Liver (tissue), 9 donors: ENCODE measurements around the gene TTC24. TPM values are rescaled to one million over a fixed set of nuclear protein-coding genes. Genes with fewer than 3 reads are reported as not detected.
"Not testable (repeated sequence)": the region's sequence is repeated elsewhere in the genome, so short reads cannot be mapped to it uniquely, and the experiment has no call there.

Source experiments
- DNase-seq: peaks from one replicate; pipeline ENCODE4 v3.0.0-alpha.2; 2017; ENCODE audit warnings: low spot score
- H3K27ac ChIP-seq, 2 donors: one replicate each; pipeline ENCODE4 v1.7.0; 2013; ENCODE audit warnings: inconsistent platforms in 2 of 2, low read length in 2 of 2, control low read depth in 1 of 2, low read depth in 1 of 2, mild to moderate bottlenecking in 1 of 2
- H3K27me3 ChIP-seq, 4 donors: one replicate each; pipeline versions ENCODE4 v1.6.1 to v1.7.0; 2013; ENCODE audit warnings: low read length in 3 of 4, inconsistent platforms in 1 of 4, mild to moderate bottlenecking in 1 of 4, moderate library complexity in 1 of 4; ENCODE audit not compliant: control insufficient read depth in 4 of 4, insufficient read depth in 4 of 4
- H3K36me3 ChIP-seq, 4 donors: one replicate each; pipeline versions ENCODE4 v1.6.1 to v1.7.0; 2013; ENCODE audit warnings: low read length in 3 of 4, mild to moderate bottlenecking in 3 of 4, low read depth in 1 of 4, moderate library complexity in 1 of 4; ENCODE audit not compliant: control insufficient read depth in 4 of 4, insufficient read depth in 3 of 4
- H3K4me1 ChIP-seq, 4 donors: one replicate each; pipeline versions ENCODE4 v1.6.1 to v1.7.0; 2013; ENCODE audit warnings: low read length in 3 of 4, mild to moderate bottlenecking in 3 of 4, moderate library complexity in 1 of 4; ENCODE audit not compliant: control insufficient read depth in 4 of 4, insufficient read depth in 4 of 4
- H3K4me3 ChIP-seq, 3 donors: one replicate each; pipeline versions ENCODE4 v1.6.1 to v1.7.0; 2013; ENCODE audit warnings: low read length in 3 of 3, control low read depth in 1 of 3, low read depth in 1 of 3, mild to moderate bottlenecking in 1 of 3
- H3K9ac ChIP-seq, 2 donors: one replicate each; pipeline ENCODE4 v1.7.0; 2013; ENCODE audit warnings: low read length in 2 of 2, mild to moderate bottlenecking in 2 of 2, moderate library complexity in 2 of 2, control low read depth in 1 of 2, low read depth in 1 of 2
- H3K9me3 ChIP-seq, 4 donors: one replicate each; pipeline versions ENCODE4 v1.6.1 to v1.7.0; 2013; ENCODE audit warnings: low read length in 3 of 4; ENCODE audit not compliant: control insufficient read depth in 4 of 4
- CTCF ChIP-seq: fragments of 150-350 bp; IDR thresholded peaks from 2 replicates; pipeline ENCODE4 v1.5.1; 2017; ENCODE audit warnings: improper control_type of control experiment, low read depth, low read length; ENCODE audit not compliant: missing input control
- EGR1 ChIP-seq, 2 donors: IDR thresholded peaks; 2 replicates each; pipeline ENCODE4 v1.6.1; 2016 to 2018; ENCODE audit warnings: antibody characterized with exemption in 2 of 2, low read depth in 2 of 2
- FOXA1 ChIP-seq: IDR thresholded peaks from 2 replicates; pipeline ENCODE4 v1.6.1; 2016; ENCODE audit warnings: antibody characterized with exemption
- FOXA2 ChIP-seq: IDR thresholded peaks from 2 replicates; pipeline ENCODE4 v1.6.1; 2016; ENCODE audit warnings: antibody characterized with exemption
- HNF4A ChIP-seq, 2 donors: conservative IDR thresholded peaks; 2 replicates each; pipeline ENCODE4 v1.6.1; 2016; ENCODE audit warnings: antibody characterized with exemption in 2 of 2, mild to moderate bottlenecking in 2 of 2
- JUND ChIP-seq, 2 donors: IDR thresholded peaks; 2 replicates each; pipeline ENCODE4 v1.6.1; 2016; ENCODE audit warnings: antibody characterized with exemption in 2 of 2
- MAX ChIP-seq: IDR thresholded peaks from 2 replicates; pipeline ENCODE4 v1.6.1; 2016; ENCODE audit warnings: antibody characterized with exemption
- NR2F2 ChIP-seq: IDR thresholded peaks from 2 replicates; pipeline ENCODE4 v1.6.1; 2016; ENCODE audit warnings: antibody characterized with exemption
- REST ChIP-seq: IDR thresholded peaks from 2 replicates; pipeline ENCODE4 v1.6.1; 2016; ENCODE audit warnings: antibody characterized with exemption, mild to moderate bottlenecking
- TAF1 ChIP-seq: conservative IDR thresholded peaks from 2 replicates; pipeline ENCODE4 v1.6.1; 2016; ENCODE audit warnings: antibody characterized with exemption, mild to moderate bottlenecking
- YY1 ChIP-seq: IDR thresholded peaks from 2 replicates; pipeline ENCODE4 v1.6.1; 2016; ENCODE audit warnings: antibody characterized with exemption, mild to moderate bottlenecking
- ZBTB33 ChIP-seq: IDR thresholded peaks from 2 replicates; pipeline ENCODE4 v1.6.1; 2016; ENCODE audit warnings: antibody characterized with exemption
- whole genome bisulfite sequencing: extraction: QIAGEN DNeasy Blood & Tissue Kit; methylation state at CpG from one replicate; pipeline ENCODE4 v1.1.7; 2013; 5-methylcytosine and 5-hydroxymethylcytosine counted together
- polyA plus RNA-seq, 2 donors: library from polyadenylated mRNA; stranded (reverse) in 1 of 2; unstranded in 1 of 2; fragments of 200-250 nt in 1 of 2; fragments of >200 nt in 1 of 2; fragmentation: Nextera tagmentation in 1 of 2; extraction: Ambion mirVana in 1 of 2; gene quantifications; one replicate each; pipeline versions ENCODE4 v1.2.1 to v1.2.3, GENCODE V29; 2013 to 2015
- total RNA-seq, 2 donors: library from RNA; depleted of rRNA; stranded (reverse); fragments of >200 nt; gene quantifications; one replicate each; pipeline ENCODE4 v1.2.3, GENCODE V29; 2014
- donor health status: healthy.
- donor health status: healthy.
- donor health status: healthy.
- donor health status: healthy.
- donor health status: healthy.

The TTC24 gene
- total and polyA plus RNA-seq, 4 donors, result 0.08 to 0.14 (median 0.10) TPM; not detected in 1

GRCh38 chr1:156552518-156552917 is 27.0 kb upstream of the TTC24 start:
- Histone ChIP-seq H3K27me3 (no peaks in the 10 kb centered on the region), H3K9me3 (no peaks in the 10 kb centered on the region), H3K9ac (no peak overlapping the region), H3K4me3 (no peak overlapping the region), H3K27ac (no peak overlapping the region), H3K4me1 (no peaks in the 10 kb centered on the region), H3K36me3 (no peaks in the 10 kb centered on the region)
- TF ChIP-seq JUND (IDR thresholded peaks at IDR 0.05), result no peak
- TF ChIP-seq MAX, result no peak
- no peak for TF ChIP-seq FOXA1
- no peak for TF ChIP-seq NR2F2
- no peak for TF ChIP-seq REST
- no peak for TF ChIP-seq CTCF
- TF ChIP-seq FOXA2, result no peak
- TF ChIP-seq HNF4A (conservative IDR thresholded peaks at IDR 0.05), result no peak
- no peak for TF ChIP-seq EGR1 (IDR thresholded peaks at IDR 0.05; ENCODE audit: low read depth in 2 of 2)
- no peak for TF ChIP-seq YY1
- TF ChIP-seq ZBTB33, result no peak
- no peak for TF ChIP-seq TAF1
- WGBS, result 78% methylated on average over 5 of the region's 5 CpGs
- no peak for DNase-seq

GRCh38 chr1:156552937-156553336 is 26.6 kb upstream of the TTC24 start:
- not testable (repeated sequence) for DNase-seq, H3K27ac ChIP-seq, H3K36me3 ChIP-seq, H3K9me3 ChIP-seq, H3K9ac ChIP-seq, H3K27me3 ChIP-seq, H3K4me1 ChIP-seq, H3K4me3 ChIP-seq
- 75% methylated on average over 4 of the region's 4 CpGs for WGBS
